GM19035 (cell line): Measurements from ENCODE around the gene CEP192.
"Not testable (repeated sequence)": the region's sequence is repeated elsewhere in the genome, so short reads cannot be mapped to it uniquely, and the experiment has no call there.

Experiments
- ATAC-seq: cut with Tn5 transposase; IDR thresholded peaks from one replicate; pipeline ENCODE4 v1.9.1; 2021; ENCODE audit not compliant: unreplicated experiment

CEP192 gene

GRCh38 chr18:13022644-13023043 is 31.5 kb downstream of the CEP192 start:
- ATAC-seq: no peak

- no peak for ATAC-seq
Observed at GRCh38 chr18:13025233-13025632, 34.1 kb downstream of the CEP192 start.

- ATAC-seq: no peak
Observed at GRCh38 chr18:13026583-13027270, 35.6 kb downstream of the CEP192 start.

- no peak for ATAC-seq
Observed at GRCh38 chr18:13028869-13029268, 37.7 kb downstream of the CEP192 start.

- no peak for ATAC-seq
Observed at GRCh38 chr18:13032173-13032572, 41.0 kb downstream of the CEP192 start.

- no peak for ATAC-seq
Observed at GRCh38 chr18:13035249-13035914, 44.2 kb downstream of the CEP192 start.

GRCh38 chr18:13036622-13037320 is 45.6 kb downstream of the CEP192 start:
- no peak for ATAC-seq

GRCh38 chr18:13039806-13040205 is 48.6 kb downstream of the CEP192 start:
- no peak for ATAC-seq

GRCh38 chr18:13043066-13043465 is 51.9 kb downstream of the CEP192 start:
- ATAC-seq: no peak

GRCh38 chr18:13048061-13048595 is 57.0 kb downstream of the CEP192 start:
- no peak for ATAC-seq

- no peak for ATAC-seq
Observed at GRCh38 chr18:13051159-13051558, 60.0 kb downstream of the CEP192 start.

GRCh38 chr18:13051950-13052349 is 60.8 kb downstream of the CEP192 start:
- no peak for ATAC-seq

- ATAC-seq: no peak
Observed at GRCh38 chr18:13054336-13054735, 63.2 kb downstream of the CEP192 start.

- no peak for ATAC-seq
Observed at GRCh38 chr18:13061630-13062189, 70.5 kb downstream of the CEP192 start.

GRCh38 chr18:13067124-13067523 is 76.0 kb downstream of the CEP192 start:
- ATAC-seq: no peak

GRCh38 chr18:13067966-13068365 is 76.8 kb downstream of the CEP192 start:
- no peak for ATAC-seq

- ATAC-seq: no peak
Observed at GRCh38 chr18:13070460-13070859, 79.3 kb downstream of the CEP192 start.

- no peak for ATAC-seq
Observed at GRCh38 chr18:13076886-13077285, 85.7 kb downstream of the CEP192 start.

- ATAC-seq: no peak
Observed at GRCh38 chr18:13077473-13077872, 86.3 kb downstream of the CEP192 start.

GRCh38 chr18:13078065-13078464 is 86.9 kb downstream of the CEP192 start:
- ATAC-seq: not testable (repeated sequence)

- ATAC-seq: no peak
Observed at GRCh38 chr18:13086906-13087305, 95.7 kb downstream of the CEP192 start.
